Stimulated activated CD8-positive, alpha-beta memory T cell treated with anti-CD3 and anti-CD28 coated beads, Interleukin-7, amount 100 ng/mL, for 24 hours (primary cell): ENCODE measurements around the gene TRIM42.

Source experiments
- DNase-seq: peaks from one replicate; pipeline ENCODE4 v3.0.0-alpha.2; 2020; ENCODE audit warnings: low read depth

TRIM42 gene

DNA sequence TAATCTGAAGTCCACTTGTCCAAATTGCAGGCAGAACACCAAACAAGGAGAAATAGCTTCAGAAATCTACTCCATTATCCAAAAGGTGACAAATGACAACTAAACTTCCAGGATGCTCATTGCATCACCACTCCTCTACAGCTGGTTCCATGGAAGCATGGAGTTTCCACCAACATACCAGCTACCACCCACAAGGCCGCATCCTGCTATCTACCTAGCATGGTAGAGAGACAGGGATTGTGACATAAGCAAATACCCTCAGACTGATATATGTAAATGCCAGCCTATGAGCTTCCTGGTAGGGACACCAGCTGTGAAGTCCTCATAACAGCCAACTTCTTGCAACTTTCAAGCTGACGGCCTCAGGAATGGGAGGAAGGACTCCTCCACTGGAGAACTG, at the start of gene TRIM42:
TRIM42 (plus strand) TSS at position 301 of the 400 bp plus-strand sequence. CDS start 166 bp downstream, outside the sequence.
- DNase-seq, result no peak

GRCh38 chr3:140628606-140629005, 49.3 kb upstream of the TRIM42 start:
- no peak for DNase-seq

- no peak for DNase-seq
Measured at GRCh38 chr3:140629357-140630137, 48.3 kb upstream of the TRIM42 start.

- no peak for DNase-seq
Measured at GRCh38 chr3:140630366-140630765, 47.5 kb upstream of the TRIM42 start.

DNA sequence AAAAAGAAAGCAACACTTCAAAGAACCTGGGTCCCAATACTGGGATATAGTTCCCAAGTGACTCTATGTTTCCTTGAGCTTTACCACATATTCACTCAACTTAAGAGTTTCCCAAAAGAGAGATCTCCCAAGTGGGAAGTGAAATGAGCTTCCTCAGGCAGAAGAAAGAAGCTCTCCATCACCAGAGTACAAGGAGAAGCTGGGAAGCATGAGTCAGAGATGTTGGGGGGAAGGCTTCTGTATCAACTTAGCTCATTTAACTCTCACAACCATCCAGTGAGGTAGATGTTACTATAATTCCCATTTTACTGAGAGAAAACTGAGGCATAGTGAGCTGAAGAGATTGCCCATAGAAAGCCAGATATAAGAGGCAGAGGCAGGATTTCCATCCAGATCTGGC, 47.0 kb upstream of the TRIM42 start:
- DNase-seq, result no peak

GRCh38 chr3:140635276-140635675, 42.6 kb upstream of the TRIM42 start:
- DNase-seq, result no peak

DNA sequence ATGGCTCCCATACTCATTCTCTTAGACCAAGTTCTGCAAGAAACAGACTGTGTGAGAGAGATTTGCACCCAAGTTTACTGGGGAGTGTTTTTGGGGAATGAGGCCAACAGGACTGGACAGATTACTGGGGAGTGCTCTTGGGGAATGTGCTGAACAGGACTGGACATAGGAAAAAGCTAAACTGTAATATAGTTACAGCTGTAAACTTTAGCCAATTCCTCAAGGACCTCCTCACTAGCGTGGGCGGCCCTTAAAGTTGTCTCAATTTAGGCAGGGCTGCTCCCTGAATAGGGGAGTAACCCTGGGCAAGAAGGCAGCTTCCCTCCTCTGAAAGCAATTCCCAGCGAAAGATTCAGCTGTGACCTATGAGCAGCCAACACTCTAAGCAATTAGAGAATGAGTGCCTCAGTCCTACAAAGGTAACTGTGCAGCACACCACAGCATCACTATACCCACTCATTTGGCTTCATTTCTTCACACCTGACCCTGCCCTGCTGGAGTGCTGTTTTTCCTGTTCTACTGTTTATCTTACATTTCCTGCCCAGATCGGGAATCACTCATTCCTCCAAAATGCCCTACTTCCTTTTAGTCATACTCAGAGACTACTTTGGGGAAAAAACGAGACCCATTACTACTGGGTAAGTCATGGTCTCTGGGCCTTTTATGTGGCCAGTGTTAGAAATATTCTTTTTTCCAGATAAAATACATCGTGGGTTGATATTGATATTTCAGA, 41.3 kb upstream of the TRIM42 start:
- no peak for DNase-seq

DNA sequence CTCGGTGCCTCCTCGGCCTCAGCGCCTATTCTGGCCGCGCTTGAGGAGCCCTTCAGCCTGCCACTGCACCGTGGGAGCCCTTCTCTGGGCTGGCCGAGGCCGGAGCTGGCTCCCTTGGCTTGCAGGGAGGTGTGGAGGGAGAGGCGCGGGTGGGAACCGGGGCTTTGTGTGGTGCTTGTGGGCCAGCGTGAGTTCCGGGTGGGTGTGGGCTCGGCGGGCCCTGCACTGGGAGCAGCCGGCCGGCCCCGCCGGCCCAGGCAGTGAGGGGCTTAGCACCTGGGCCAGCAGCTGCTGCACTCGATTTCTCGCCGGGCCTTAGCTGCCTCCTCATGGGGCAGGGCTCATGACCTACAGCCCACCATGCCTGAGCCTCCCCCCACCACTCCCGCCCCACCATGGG, 26.6 kb upstream of the TRIM42 start:
- DNase-seq, result no peak

GRCh38 chr3:140655678-140656077, 22.2 kb upstream of the TRIM42 start:
- DNase-seq, result no peak

DNA sequence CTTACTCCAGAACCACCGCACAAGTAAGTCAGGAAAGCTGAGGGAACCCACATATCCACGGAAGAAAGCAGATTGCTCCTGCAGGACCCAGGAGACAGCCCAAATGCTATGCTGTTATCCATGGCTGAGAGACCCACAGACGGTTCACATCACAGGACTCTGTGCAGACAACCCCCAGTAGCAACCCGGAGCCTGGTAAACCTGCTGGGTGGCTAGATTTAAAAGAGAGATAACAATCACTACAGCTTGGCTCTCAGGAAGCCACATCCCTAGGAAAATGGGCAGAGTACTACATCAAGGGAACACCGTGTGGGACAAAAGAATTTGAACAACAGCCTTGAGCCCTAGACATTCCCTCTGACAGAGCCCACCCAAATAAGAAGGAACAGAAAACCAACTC, 13.8 kb upstream of the TRIM42 start:
- no peak for DNase-seq

DNA sequence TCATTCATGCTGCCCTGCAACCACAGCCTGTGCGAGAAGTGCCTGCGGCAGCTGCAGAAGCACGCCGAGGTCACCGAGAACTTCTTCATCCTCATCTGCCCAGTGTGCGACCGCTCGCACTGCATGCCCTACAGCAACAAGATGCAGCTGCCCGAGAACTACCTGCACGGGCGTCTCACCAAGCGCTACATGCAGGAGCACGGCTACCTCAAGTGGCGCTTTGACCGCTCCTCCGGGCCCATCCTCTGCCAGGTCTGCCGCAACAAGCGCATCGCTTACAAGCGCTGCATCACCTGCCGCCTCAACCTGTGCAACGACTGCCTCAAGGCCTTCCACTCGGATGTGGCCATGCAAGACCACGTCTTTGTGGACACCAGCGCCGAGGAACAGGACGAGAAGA, 4.7 kb downstream of the TRIM42 start:
- DNase-seq, result no peak

DNA sequence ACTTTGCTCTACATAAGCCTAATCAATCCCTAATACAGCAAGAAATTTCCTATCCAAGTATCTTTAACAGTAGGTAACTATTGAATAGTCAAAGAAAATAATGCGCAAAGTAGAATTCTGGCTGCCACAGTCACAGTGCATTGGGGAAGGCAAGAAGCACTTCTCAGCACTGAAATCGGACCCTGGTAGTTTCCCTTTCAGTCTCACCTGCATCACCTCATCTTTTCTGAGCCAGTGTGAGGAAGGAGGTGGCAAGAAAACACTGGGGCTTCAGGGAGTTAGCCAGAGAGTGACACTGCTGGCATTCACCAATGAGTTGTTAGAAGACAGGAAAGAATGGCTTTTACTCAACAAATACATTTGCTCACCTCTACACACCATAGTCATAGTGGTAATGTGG, 8.3 kb downstream of the TRIM42 start:
- no peak for DNase-seq

- no peak for DNase-seq
Measured at GRCh38 chr3:140686948-140687347, 9.1 kb downstream of the TRIM42 start.

DNA sequence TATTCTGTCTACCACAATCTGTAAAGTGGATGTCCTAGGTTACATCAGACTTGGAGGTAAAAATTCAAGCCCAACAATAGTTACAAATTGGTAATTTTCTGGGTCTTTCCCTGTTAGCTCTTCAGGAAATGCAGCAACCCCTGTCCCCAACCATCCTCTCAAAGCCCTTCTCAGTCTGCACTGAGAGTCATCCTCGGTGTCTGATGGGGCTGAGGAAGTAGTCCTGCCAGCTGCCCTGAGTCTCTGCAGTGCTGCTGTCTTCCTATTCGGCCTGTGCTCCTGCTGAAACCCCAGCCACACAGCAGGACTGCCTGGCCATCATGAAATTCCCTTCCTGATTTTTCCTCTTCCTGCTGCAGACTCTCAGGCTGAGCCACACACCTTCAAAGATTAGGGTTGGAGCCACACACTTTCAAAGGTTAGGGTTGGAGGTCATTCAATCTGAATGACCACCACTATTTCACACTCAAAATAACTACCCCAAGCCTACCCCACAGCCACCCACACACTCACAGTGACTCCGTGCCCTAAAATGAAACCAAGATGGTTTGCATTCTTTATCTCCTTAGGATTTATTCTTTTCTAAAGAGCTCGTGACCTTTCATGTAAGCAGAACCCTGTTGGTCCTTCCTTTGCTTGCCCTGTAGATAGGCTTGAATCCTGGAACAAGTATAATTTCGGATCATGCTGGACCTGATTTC, 17.6 kb downstream of the TRIM42 start:
- DNase-seq, result no peak

GRCh38 chr3:140699516-140700231, 21.8 kb downstream of the TRIM42 start:
- DNase-seq, result no peak

GRCh38 chr3:140702281-140702680, 24.4 kb downstream of the TRIM42 start:
- no peak for DNase-seq

DNA sequence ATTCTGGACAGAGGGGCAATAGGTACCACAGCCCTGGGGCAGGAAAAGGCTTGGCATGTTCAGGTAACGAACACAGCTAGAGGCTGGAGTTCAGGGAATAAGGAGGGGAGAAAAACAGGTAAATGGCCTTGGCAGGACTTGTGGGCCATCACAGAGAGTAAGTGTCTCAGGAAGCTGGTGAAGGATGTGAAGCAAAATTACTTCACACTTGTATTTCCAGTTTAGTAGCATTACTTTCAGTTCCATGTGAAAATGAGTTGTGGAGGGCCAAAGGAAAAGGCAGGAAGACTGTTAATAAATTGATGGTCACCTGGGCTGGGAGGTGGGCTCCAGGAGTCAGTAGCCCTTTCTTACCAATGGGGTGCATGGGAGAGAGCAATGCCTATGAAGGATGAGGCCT, 25.6 kb downstream of the TRIM42 start:
- no peak for DNase-seq

GRCh38 chr3:140704733-140705132, 26.9 kb downstream of the TRIM42 start:
- no peak for DNase-seq

- DNase-seq, result no peak
Measured at GRCh38 chr3:140705954-140706353, 28.1 kb downstream of the TRIM42 start.

GRCh38 chr3:140706360-140706759, 28.5 kb downstream of the TRIM42 start:
- DNase-seq, result no peak

- no peak for DNase-seq
Measured at GRCh38 chr3:140708815-140709214, 31.0 kb downstream of the TRIM42 start.

DNA sequence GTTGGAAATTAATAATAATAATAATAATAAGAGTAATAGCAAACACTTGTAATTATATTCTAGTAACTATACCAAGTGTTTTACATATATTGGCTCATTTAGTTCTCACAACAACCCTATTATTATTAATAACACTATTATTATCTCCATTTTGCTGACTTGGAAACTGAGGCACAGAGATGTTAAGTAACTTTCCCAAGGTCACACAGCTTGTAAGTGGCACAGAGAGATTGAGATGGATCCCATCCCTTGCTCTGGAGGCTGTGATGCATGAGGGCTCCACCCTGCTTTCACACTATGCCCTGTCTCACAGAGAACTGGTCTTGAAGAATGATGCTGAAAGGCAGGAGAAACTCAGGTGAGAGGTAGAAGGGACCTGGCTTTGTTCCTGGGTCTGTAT, 31.9 kb downstream of the TRIM42 start:
- DNase-seq, result no peak
